ENCODE measurements around the gene HCFC1R1.

HCFC1R1 gene

DNA sequence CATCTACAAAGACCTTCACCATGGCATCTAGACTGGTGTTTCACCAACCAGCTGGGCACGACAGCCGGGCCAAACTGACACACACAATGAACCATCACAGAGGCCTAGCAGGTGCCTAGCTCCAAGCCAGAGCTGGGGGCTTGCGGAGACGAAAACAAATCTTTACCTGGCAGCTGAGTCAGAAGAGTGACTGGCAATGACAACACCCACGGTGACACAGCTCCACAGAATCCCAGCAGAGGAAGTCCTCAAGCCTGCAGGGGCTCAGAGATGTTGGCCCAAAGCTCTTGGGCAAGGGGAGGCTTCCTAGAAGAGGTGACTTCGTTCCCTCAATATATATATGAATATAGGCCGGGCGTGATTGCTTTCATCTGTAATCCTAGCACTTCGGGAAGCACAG, 27.8 kb upstream of the HCFC1R1 start:
- Histone ChIP-seq H3K36me3 (ENCODE audit: insufficient read depth) (no peaks in the 10 kb centered on the region), H3K79me2 (ENCODE audit: insufficient read depth, low read depth) (no peaks in the 10 kb centered on the region), H3K27ac (no peak overlapping the region), H3K4me2 (no peak overlapping the region), H3K4me3 (IDR thresholded peaks at IDR 0.05; ENCODE audit: insufficient read depth, low read depth, low read length) (no peak overlapping the region), H3K4me1 (ENCODE audit: low read depth, poor library complexity, severe bottlenecking) (no peaks in the 10 kb centered on the region), H4K20me1 (ENCODE audit: insufficient read depth) (no peaks in the 10 kb centered on the region), H2AFZ (ENCODE audit: low read depth) (no peak overlapping the region), H3K27me3 (ENCODE audit: insufficient read depth, low read depth) (peaks cover 25% of the 10 kb centered on the region), H3K9ac (no peak overlapping the region)
- no peak for TF ChIP-seq CTCF (conservative IDR thresholded peaks at IDR 0.05; ENCODE audit: low read depth, low read length)

DNA sequence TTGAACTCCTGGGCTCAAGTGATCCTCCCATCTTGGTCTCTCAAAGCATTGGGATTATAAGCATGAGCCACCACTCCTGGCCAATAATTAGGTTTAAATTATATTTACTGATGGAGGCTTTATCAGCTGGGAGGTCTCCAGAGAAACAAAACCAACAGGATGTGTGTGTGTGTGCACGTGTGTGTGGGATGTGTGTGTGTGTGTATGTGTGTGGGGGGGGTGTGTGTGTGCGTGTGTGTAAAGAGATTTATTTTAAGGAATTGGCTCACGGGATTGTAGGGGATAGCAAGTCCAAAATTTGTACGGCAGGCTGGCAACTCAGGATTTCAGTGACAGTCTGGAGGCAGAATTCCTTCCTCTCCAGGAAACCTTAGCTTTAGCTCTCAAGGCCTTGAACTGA, 27.3 kb upstream of the HCFC1R1 start:
- Histone ChIP-seq H3K4me1 (ENCODE audit: low read depth, poor library complexity, severe bottlenecking) (no peaks in the 10 kb centered on the region), H3K27me3 (ENCODE audit: insufficient read depth, low read depth) (peaks cover 30% of the 10 kb centered on the region), H4K20me1 (ENCODE audit: insufficient read depth) (no peaks in the 10 kb centered on the region), H2AFZ (ENCODE audit: low read depth) (no peak overlapping the region), H3K4me3 (IDR thresholded peaks at IDR 0.05; ENCODE audit: insufficient read depth, low read depth, low read length) (no peak overlapping the region), H3K27ac (no peak overlapping the region), H3K36me3 (ENCODE audit: insufficient read depth) (no peaks in the 10 kb centered on the region), H3K79me2 (ENCODE audit: insufficient read depth, low read depth) (no peaks in the 10 kb centered on the region), H3K4me2 (no peak overlapping the region), H3K9ac (no peak overlapping the region)
- TF ChIP-seq CTCF (conservative IDR thresholded peaks at IDR 0.05; ENCODE audit: low read depth, low read length) = no peak

GRCh38 chr16:3050487-3050886, 26.7 kb upstream of the HCFC1R1 start:
- Histone ChIP-seq H3K4me3 (IDR thresholded peaks at IDR 0.05; ENCODE audit: insufficient read depth, low read depth, low read length) (no peak overlapping the region), H3K4me1 (ENCODE audit: low read depth, poor library complexity, severe bottlenecking) (no peaks in the 10 kb centered on the region), H2AFZ (ENCODE audit: low read depth) (no peak overlapping the region), H3K36me3 (ENCODE audit: insufficient read depth) (no peaks in the 10 kb centered on the region), H3K27me3 (ENCODE audit: insufficient read depth, low read depth) (peaks cover 34% of the 10 kb centered on the region), H3K79me2 (ENCODE audit: insufficient read depth, low read depth) (no peaks in the 10 kb centered on the region), H3K27ac (no peak overlapping the region), H4K20me1 (ENCODE audit: insufficient read depth) (no peaks in the 10 kb centered on the region), H3K4me2 (no peak overlapping the region), H3K9ac (no peak overlapping the region)
- no peak for TF ChIP-seq CTCF (conservative IDR thresholded peaks at IDR 0.05; ENCODE audit: low read depth, low read length)

- H3K27ac ChIP-seq = no peak overlapping the region
- no peak overlapping the region for H3K4me3 ChIP-seq (IDR thresholded peaks at IDR 0.05; ENCODE audit: insufficient read depth, low read depth, low read length)
- no peak overlapping the region for H3K4me2 ChIP-seq
- H4K20me1 ChIP-seq (ENCODE audit: insufficient read depth) = no peaks in the 10 kb centered on the region
- no peaks in the 10 kb centered on the region for H3K79me2 ChIP-seq (ENCODE audit: insufficient read depth, low read depth)
- no peak for TF ChIP-seq CTCF (conservative IDR thresholded peaks at IDR 0.05; ENCODE audit: low read depth, low read length)
- H3K9ac ChIP-seq = no peak overlapping the region
- no peak overlapping the region for H2AFZ ChIP-seq (ENCODE audit: low read depth)
- H3K4me1 ChIP-seq (ENCODE audit: low read depth, poor library complexity, severe bottlenecking) = no peaks in the 10 kb centered on the region
- H3K27me3 ChIP-seq (ENCODE audit: insufficient read depth, low read depth) = peaks cover 38% of the 10 kb centered on the region
- no peaks in the 10 kb centered on the region for H3K36me3 ChIP-seq (ENCODE audit: insufficient read depth)
Observed at GRCh38 chr16:3049921-3050481, 26.3 kb upstream of the HCFC1R1 start.

All from KMS-11 (cell line).